Hepatic stellate cell (primary cell): Measurements from ENCODE around the gene TRA2A.
"Not testable (repeated sequence)": the region's sequence is repeated elsewhere in the genome, so short reads cannot be mapped to it uniquely, and the experiment has no call there.

ENCODE experiments used
- DNase-seq: peaks from one replicate; pipeline ENCODE4 v3.0.0; 2011; ENCODE audit warnings: low spot score

Gene TRA2A

GRCh38 chr7:23494009-23494408 is 37.8 kb downstream of the TRA2A start:
- no peak for DNase-seq

GRCh38 chr7:23491502-23491901 is 40.3 kb downstream of the TRA2A start:
- no peak for DNase-seq

DNA sequence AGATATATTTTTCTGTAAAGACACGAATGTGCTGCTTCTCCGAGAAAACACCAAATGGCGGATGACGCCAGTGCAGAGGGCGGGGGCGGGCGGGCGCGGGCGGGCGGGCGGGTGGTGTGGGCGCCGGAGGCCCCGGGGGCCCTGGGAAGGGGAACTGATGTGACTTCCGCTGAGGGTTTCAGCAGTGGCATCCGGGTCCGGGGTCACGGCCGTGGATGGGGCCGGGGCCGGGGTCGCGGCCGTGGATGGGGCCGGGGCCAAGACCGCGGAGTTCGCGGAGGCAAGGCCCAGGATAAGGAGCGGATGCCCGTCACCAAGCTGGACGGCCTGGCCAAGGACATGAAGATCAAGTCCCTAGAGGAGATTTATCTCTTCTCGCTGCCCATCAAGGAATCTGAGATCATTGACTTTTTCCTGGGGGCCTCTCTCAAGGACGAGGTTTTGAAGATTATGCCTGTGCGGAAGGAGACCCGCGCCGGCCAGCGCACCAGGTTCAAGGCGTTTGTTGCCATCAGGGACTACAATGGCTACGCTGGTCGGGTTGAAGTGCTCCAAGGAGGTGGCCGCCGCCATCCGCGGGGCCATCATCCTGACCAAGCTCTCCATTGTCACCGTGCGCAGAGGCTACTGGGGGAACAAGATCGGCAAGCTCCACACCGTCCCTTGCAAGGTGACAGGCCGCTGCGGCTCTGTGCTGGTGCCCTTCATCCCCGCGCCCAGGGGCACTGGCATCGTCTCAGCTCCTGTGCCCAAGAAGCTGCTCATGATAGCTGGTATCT is 41.2 kb downstream of the TRA2A start:
- peak; percentile 55 for DNase-seq

DNA sequence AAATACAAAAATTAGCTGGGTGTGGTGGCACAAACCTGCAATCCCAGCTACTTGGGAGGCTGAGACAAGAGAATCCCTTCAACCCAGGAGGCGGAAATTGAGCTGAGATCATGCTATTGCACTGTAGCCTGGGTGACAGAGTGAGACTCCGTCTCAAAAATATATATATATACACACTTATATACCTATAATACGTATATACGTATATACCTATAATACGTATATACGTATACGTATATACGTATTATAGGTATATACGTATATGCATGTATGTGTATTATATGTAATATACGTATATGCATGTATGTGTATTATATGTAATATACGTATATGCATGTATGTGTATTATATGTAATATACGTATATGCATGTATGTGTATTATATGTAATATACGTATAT is 43.1 kb downstream of the TRA2A start:
- DNase-seq: not testable (repeated sequence)

GRCh38 chr7:23487670-23488069 is 44.1 kb downstream of the TRA2A start:
- DNase-seq: no peak

DNA sequence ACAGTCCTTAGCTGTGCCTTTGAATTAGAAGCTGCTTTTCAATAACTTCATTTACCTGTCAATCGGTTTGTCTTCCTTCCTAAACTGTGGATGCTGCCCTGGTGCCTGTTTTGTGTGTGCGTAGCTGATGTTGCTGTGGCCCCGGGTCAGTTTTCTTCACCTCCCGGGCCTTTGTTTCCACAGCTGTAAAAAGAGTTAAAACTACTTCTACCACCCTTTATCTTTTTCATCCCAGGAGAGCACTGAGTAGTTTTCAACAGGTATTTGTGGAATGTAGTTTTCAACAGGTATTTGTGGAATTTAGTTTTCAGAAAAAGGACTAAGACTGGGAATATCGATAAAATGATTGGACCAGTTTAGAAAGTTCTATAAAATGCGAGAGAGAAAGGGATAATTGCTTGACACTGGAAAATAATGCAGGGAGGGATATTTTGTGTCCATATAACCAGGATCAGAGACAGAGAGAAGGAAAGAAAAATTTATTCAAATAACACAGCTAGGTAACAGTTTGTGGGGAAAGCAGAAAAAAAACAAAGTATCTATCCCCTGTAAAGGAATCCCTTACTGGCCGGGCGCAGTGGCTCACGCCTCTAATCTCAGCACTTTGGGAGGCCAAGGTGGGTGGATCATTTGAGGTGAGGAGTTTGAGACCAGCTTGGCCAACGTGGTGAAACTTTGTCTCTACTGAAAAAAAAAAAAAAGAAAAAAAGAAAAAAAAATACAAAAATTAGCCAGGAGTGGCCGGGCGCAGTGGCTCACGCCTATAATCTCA is 45.6 kb downstream of the TRA2A start:
- no peak for DNase-seq

GRCh38 chr7:23482686-23483085 is 49.1 kb downstream of the TRA2A start:
- DNase-seq: no peak

GRCh38 chr7:23477962-23478866 is 53.6 kb downstream of the TRA2A start:
- no peak for DNase-seq

DNA sequence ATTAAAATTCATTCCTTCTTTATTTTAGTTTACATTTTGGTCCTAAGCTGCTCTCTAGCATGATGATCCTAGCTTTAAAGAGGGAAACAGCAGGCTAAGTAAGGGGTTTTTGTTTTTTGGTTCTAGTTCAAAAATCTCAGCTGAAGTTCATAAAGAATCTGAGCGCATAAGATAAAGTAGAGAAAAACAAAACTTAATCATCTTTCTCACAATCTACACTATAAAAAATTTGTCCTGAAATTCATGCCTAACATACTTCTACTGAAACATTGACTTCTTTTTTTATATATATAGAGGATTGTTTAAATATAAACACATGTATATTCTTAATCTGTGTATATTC is 54.7 kb downstream of the TRA2A start:
- no peak for DNase-seq

GRCh38 chr7:23476286-23477156 is 55.3 kb downstream of the TRA2A start:
- no peak for DNase-seq

DNA sequence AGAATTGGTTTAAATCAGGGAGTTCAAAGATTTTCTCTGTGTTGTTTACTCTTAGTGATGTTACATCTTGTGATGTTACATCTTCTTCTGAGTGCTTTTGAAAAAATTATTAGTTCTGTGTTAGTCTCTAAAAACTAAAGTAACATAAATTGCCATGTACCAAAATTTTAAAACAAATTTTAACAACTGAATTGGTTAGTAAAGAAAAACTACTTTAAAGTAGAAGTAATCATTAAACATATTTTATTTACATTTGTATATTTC is 56.3 kb downstream of the TRA2A start:
- no peak for DNase-seq

- DNase-seq: no peak
These were observed 56.8 kb downstream of the TRA2A start for GRCh38 chr7:23474829-23475575.

GRCh38 chr7:23474094-23474828 is 57.5 kb downstream of the TRA2A start:
- DNase-seq: peak; percentile 83

GRCh38 chr7:23473844-23474093 is 58.0 kb downstream of the TRA2A start:
- no peak for DNase-seq

DNA sequence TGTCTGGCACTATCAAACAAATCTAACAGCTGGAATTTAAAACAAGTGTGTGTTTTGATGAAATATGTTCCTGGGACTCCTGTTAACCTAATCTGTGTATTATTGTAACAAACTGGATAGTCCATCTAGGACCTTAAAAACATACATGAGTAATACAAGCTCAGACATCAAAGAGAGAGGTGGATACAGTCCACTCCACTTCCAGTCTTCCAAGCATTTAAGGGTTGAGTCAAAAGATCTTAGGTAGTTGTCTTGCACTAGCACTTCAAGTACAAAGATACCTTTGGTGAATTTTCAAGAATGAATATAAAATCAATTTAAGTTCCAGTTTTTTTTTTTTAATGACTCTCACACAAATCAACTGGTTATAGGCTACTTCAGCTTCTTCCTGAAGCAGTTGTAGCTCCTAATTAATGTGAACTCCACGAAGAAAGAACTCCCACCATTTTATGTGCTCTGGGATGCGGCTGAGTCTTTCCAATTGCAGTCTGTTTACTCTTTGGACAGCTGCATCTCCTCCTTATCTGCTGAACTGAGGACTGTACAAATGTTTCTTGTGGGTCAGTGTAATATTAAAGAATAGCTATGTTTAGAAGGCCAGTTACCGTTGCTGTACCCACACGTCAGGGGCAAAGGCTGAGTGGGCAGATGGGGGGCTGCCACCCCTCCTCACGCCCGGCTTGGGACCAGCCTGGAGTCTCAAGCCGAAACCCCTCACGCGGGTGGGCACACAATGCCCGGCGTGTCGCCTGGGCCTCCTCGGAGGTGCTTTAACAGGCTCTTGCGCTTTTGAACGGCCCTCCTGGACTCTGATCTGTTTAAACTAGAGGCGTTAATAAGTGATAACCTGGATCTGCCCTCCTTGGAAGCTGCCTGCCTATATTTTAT is 58.6 kb downstream of the TRA2A start:
- no peak for DNase-seq

- DNase-seq: no peak
These were observed 59.2 kb downstream of the TRA2A start for GRCh38 chr7:23472556-23472955.

DNA sequence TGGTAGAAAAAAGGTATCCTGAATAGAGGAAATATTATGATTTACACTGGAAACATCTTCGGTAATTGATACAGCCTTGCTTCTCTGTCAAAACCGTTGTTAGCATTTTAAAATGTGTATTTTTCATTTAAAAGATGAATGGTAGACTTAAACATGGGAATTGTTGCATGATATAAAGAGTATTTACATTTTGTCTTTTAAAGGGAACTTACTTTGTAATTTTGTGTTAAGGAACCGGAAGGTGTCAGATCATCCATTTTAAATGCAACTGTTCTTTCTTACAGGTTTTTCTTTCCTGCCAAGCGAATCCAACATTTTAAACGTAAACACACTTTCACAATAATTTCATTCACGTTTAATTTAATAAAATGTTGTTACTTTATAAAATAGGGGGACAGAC is 59.7 kb downstream of the TRA2A start:
- no peak for DNase-seq

DNA sequence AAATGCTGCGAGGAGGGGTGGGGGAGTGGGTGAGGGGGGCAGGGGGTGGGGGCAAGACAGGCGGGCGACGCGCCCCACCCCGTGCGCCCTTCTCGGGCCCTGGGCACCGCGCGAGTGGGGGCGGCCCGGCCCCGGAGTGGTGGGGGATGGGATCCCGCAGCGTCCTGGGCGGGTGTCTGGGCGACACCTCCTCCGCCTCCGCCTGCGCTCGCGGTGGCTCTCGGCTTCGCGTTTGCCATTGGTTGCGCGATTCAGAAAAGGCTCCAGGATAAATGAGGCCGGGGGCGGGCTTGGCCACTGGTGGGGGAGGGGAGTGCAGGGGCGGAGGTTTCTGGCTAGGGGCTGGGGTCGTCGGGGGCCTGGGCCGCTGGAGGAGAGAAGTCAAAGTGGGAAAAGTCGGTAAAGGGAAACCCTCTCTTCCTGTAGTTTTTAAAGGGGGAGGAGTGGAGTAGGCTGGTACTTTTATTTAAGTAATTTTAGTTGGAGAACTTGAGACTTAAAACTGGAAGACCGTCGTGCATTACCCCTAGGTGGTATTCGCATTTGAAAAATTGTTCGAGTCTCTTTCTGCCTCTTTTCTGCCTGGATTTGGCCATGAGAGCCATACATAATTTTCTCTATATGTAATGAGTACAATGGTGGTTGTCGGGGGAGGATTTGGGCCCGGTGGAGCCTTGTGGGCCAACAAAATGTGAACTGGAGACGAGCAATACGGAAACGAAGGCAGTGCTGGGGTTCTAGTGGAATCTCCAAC is 60.5 kb downstream of the TRA2A start:
- no peak for DNase-seq
